H9 (cell line): ENCODE data around the gene ARHGEF10L. TPM values are rescaled to one million over a fixed set of nuclear protein-coding genes. Genes with fewer than 3 reads are reported as not detected.

Source experiments
- DNase-seq: peaks from one replicate; pipeline ENCODE4 v3.0.0-alpha.2; 2017
- H2AFZ ChIP-seq: one replicate; pipeline ENCODE4 v1.6.1; 2013; ENCODE audit warnings: mild to moderate bottlenecking, low read length, control low read depth, moderate library complexity
- H2AK5ac ChIP-seq: 2 replicates; pipeline ENCODE4 v1.6.1; 2013; ENCODE audit warnings: low read length, control low read depth, mixed read lengths; ENCODE audit not compliant: insufficient read length
- H2BK120ac ChIP-seq: one replicate; pipeline ENCODE4 v1.6.1; 2013; ENCODE audit warnings: low read depth, mild to moderate bottlenecking, low read length, control low read depth, inconsistent platforms; ENCODE audit not compliant: poor library complexity, severe bottlenecking
- H2BK12ac ChIP-seq: 2 replicates; pipeline ENCODE4 v1.6.1; 2013; ENCODE audit warnings: low read length, control low read depth, mixed read lengths, low read depth; ENCODE audit not compliant: insufficient read length
- H2BK15ac ChIP-seq: 2 replicates; pipeline ENCODE4 v1.6.1; 2013; ENCODE audit warnings: low read depth, low read length, control low read depth
- H2BK20ac ChIP-seq: one replicate; pipeline ENCODE4 v1.6.1; 2013; ENCODE audit warnings: low read depth, mild to moderate bottlenecking, low read length, control low read depth, inconsistent platforms; ENCODE audit not compliant: poor library complexity, severe bottlenecking
- H2BK5ac ChIP-seq: 2 replicates; pipeline ENCODE4 v1.6.1; 2013; ENCODE audit warnings: low read length, control low read depth, mixed read lengths; ENCODE audit not compliant: insufficient read length
- H3K14ac ChIP-seq: 2 replicates; pipeline ENCODE4 v1.6.1; 2013; ENCODE audit warnings: low read length, control low read depth; ENCODE audit not compliant: insufficient read depth
- H3K18ac ChIP-seq: 2 replicates; pipeline ENCODE4 v1.6.1; 2013; ENCODE audit warnings: low read depth, mild to moderate bottlenecking, mixed read lengths, low read length, control low read depth; ENCODE audit not compliant: insufficient read length
- H3K23ac ChIP-seq: 2 replicates; pipeline ENCODE4 v1.6.1; 2013; ENCODE audit warnings: low read length, control low read depth, mixed read lengths, low read depth; ENCODE audit not compliant: insufficient read length
- H3K23me2 ChIP-seq: 2 replicates; pipeline ENCODE4 v1.6.1; 2013; ENCODE audit warnings: low read depth, mild to moderate bottlenecking, mixed read lengths, low read length, control low read depth; ENCODE audit not compliant: insufficient read length, poor library complexity, severe bottlenecking
- H3K27ac ChIP-seq: 2 replicates; pipeline ENCODE4 v1.5.1; 2013; ENCODE audit warnings: low read length, control low read depth, mixed read lengths, low read depth; ENCODE audit not compliant: insufficient read length
- H3K27me3 ChIP-seq: 2 replicates; pipeline ENCODE4 v1.6.1; 2013; ENCODE audit warnings: low read length, control low read depth, inconsistent platforms; ENCODE audit not compliant: insufficient read depth
- H3K4ac ChIP-seq: 2 replicates; pipeline ENCODE4 v1.6.1; 2013; ENCODE audit warnings: low read depth, mild to moderate bottlenecking, control low read depth, inconsistent platforms, low read length, moderate library complexity
- H3K4me1 ChIP-seq: 2 replicates; pipeline ENCODE4 v1.6.1; 2013; ENCODE audit warnings: low read length, control low read depth, inconsistent platforms; ENCODE audit not compliant: insufficient read depth
- H3K4me2 ChIP-seq: 2 replicates; pipeline ENCODE4 v1.6.1; 2013; ENCODE audit warnings: low read length, control low read depth, mixed read lengths; ENCODE audit not compliant: insufficient read length, insufficient read depth
- H3K56ac ChIP-seq: 2 replicates; pipeline ENCODE4 v1.6.1; 2013; ENCODE audit warnings: low read depth, mild to moderate bottlenecking, mixed read lengths, low read length, control low read depth; ENCODE audit not compliant: insufficient read length
- H3K79me1 ChIP-seq: 2 replicates; pipeline ENCODE4 v1.6.1; 2013; ENCODE audit warnings: low read depth, mild to moderate bottlenecking, moderate library complexity, low read length, control low read depth, inconsistent platforms; ENCODE audit not compliant: insufficient read depth, poor library complexity, severe bottlenecking
- H3K79me2 ChIP-seq: 2 replicates; pipeline ENCODE4 v1.6.1; 2013; ENCODE audit warnings: low read length, control low read depth, inconsistent platforms; ENCODE audit not compliant: insufficient read depth
- H3K9ac ChIP-seq: 2 replicates; pipeline ENCODE4 v1.6.1; 2013; ENCODE audit warnings: low read length, control low read depth, mixed read lengths; ENCODE audit not compliant: insufficient read length; ENCODE audit errors: extremely low read depth
- H3K9me3 ChIP-seq: one replicate; pipeline ENCODE4 v1.6.1; 2013; ENCODE audit warnings: low read depth, low read length, inconsistent platforms; ENCODE audit not compliant: control insufficient read depth
- H3T11ph ChIP-seq: one replicate; pipeline ENCODE4 v1.6.1; 2013; ENCODE audit warnings: mild to moderate bottlenecking, low read length, control low read depth, inconsistent platforms
- H4K20me1 ChIP-seq: one replicate; pipeline ENCODE4 v1.6.1; 2013; ENCODE audit not compliant: control insufficient read depth, insufficient read length, insufficient read depth
- H4K5ac ChIP-seq: 2 replicates; pipeline ENCODE4 v1.6.1; 2013; ENCODE audit warnings: low read depth, mild to moderate bottlenecking, mixed read lengths, low read length, control low read depth; ENCODE audit not compliant: insufficient read length
- H4K8ac ChIP-seq: replicated peaks from 2 replicates; pipeline ENCODE4 v1.6.1; 2013; ENCODE audit warnings: low read length, control low read depth, mixed read lengths, low read depth; ENCODE audit not compliant: insufficient read length
- H4K91ac ChIP-seq: 2 replicates; pipeline ENCODE4 v1.6.1; 2013; ENCODE audit warnings: low read depth, mild to moderate bottlenecking, moderate library complexity, mixed read lengths, low read length, control low read depth; ENCODE audit not compliant: insufficient read length
- H3K27ac Mint-ChIP-seq, 3 experiments: 2 replicates in 2 of 3; 3 replicates in 1 of 3; pipeline ENCODE4 v1.8.0; 2020 to 2021; ENCODE audit warnings: mixed read lengths in 3 of 3, mild to moderate bottlenecking in 1 of 3, moderate library complexity in 1 of 3
- H3K27me3 Mint-ChIP-seq: 2 replicates; pipeline ENCODE4 v1.8.0; 2021; ENCODE audit warnings: low read depth, mild to moderate bottlenecking, moderate library complexity, mixed read lengths
- H3K36me3 Mint-ChIP-seq, 3 experiments: 2 replicates in 2 of 3; 3 replicates in 1 of 3; pipeline ENCODE4 v1.8.0; 2020 to 2021; ENCODE audit warnings: low read depth in 3 of 3, mixed read lengths in 3 of 3; ENCODE audit not compliant: insufficient read depth in 1 of 3
- H3K4me1 Mint-ChIP-seq, 2 experiments: 2 replicates each; pipeline ENCODE4 v1.8.0; 2020; ENCODE audit warnings: mixed read lengths in 2 of 2
- H3K4me3 Mint-ChIP-seq, 2 experiments: 2 replicates in 1 of 2; 3 replicates in 1 of 2; pipeline ENCODE4 v1.8.0; 2020 to 2021; ENCODE audit warnings: mild to moderate bottlenecking in 2 of 2, mixed read lengths in 2 of 2, moderate library complexity in 1 of 2
- H3K9me3 Mint-ChIP-seq, 2 experiments: 2 replicates in 1 of 2; 3 replicates in 1 of 2; pipeline ENCODE4 v1.8.0; 2020; ENCODE audit warnings: mild to moderate bottlenecking in 2 of 2, mixed read lengths in 2 of 2, moderate library complexity in 1 of 2
- WGBS: extraction: QIAGEN DNeasy Blood & Tissue Kit; methylation state at CpG from one replicate; pipeline ENCODE4 v1.1.7; 2013; ENCODE audit warnings: missing lambda C conversion rate, low lambda C conversion rate, mixed read lengths; ENCODE audit not compliant: insufficient read length; ENCODE audit errors: extremely low coverage; 5-methylcytosine and 5-hydroxymethylcytosine counted together
- total RNA-seq: library from RNA; stranded (reverse); gene quantifications from 2 replicates; pipeline ENCODE4 v1.2.1, GENCODE V29; 2021
- TF ChIP-seq, protein P1 (sequence below): fragments of 200-600 bp; sonication (generic); conservative IDR thresholded peaks from 3 replicates; pipeline ENCODE4 v1.8.0; 2021; ENCODE audit warnings: antibody characterized with exemption, mild to moderate bottlenecking

ARHGEF10L gene
- total RNA-seq, 1 experiment from 2014 or later: 20.2 TPM

DNA sequence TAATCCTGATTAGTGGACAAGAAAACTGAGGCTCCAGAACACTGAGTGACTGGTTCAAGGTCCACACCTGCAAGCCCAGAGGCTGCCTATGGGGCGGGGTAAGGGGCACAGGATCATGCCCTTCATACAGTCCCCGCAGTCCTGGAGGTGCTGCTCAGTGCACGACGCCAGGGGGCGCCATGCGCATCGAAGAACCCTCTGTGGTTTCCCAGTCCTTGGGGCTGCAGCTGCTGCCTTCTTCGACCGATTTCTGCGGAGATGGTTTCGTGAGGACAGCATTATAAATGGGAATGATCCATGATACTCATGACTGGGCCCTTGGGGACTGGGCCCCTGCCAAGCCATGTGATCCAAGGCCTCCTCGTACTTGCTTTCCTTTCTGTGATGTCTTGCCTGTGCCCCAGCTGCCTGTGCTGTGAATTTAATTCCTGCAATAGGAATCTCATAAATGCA is 37.1 kb upstream of the ARHGEF10L start:
- Mint-ChIP-seq H3K27me3 (peaks cover 5% of the 10 kb centered on the region; the same call in 1 of the 2 replicates), H3K4me1 (peaks cover 6 to 7% of the 10 kb centered on the region in 2 experiments; a peak in 2 of 4 replicates), H3K36me3 (peaks cover 0 to 5% (median 5%) of the 10 kb centered on the region in 3 experiments; a peak in 3 of 7 replicates), H3K27ac (no peak overlapping the region), H3K4me3 (no peak overlapping the region), H3K9me3 (peaks cover 10 to 12% of the 10 kb centered on the region in 2 experiments; a peak in 4 of 5 replicates)
- Histone ChIP-seq H4K8ac (no peak overlapping the region), H3K14ac (no peak overlapping the region), H3K4ac (no peak overlapping the region), H3K27ac (no peak overlapping the region), H2AFZ (no peak overlapping the region), H3K23me2 (no peaks in the 10 kb centered on the region), H2AK5ac (no peak overlapping the region), H4K91ac (no peak overlapping the region), H2BK5ac (no peak overlapping the region), H3K9me3 (no peaks in the 10 kb centered on the region), H2BK15ac (no peak overlapping the region), H3K4me1 (no peaks in the 10 kb centered on the region), H2BK20ac (no peak overlapping the region), H2BK12ac (no peak overlapping the region), H3K79me1 (no peaks in the 10 kb centered on the region), H3K79me2 (no peaks in the 10 kb centered on the region), H4K5ac (no peak overlapping the region), H3T11ph (no peak overlapping the region), H3K4me2 (no peak overlapping the region), H2BK120ac (no peak overlapping the region), H3K27me3 (no peaks in the 10 kb centered on the region), H3K56ac (no peak overlapping the region), H4K20me1 (no peaks in the 10 kb centered on the region), H3K23ac (no peak overlapping the region), H3K9ac (no peak overlapping the region), H3K18ac (no peak overlapping the region)
- DNase-seq: peak; percentile 94
- TF ChIP-seq, protein P1, sequence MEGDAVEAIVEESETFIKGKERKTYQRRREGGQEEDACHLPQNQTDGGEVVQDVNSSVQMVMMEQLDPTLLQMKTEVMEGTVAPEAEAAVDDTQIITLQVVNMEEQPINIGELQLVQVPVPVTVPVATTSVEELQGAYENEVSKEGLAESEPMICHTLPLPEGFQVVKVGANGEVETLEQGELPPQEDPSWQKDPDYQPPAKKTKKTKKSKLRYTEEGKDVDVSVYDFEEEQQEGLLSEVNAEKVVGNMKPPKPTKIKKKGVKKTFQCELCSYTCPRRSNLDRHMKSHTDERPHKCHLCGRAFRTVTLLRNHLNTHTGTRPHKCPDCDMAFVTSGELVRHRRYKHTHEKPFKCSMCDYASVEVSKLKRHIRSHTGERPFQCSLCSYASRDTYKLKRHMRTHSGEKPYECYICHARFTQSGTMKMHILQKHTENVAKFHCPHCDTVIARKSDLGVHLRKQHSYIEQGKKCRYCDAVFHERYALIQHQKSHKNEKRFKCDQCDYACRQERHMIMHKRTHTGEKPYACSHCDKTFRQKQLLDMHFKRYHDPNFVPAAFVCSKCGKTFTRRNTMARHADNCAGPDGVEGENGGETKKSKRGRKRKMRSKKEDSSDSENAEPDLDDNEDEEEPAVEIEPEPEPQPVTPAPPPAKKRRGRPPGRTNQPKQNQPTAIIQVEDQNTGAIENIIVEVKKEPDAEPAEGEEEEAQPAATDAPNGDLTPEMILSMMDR: peak; percentile 99
- WGBS: no CpG with 5 or more reads among the region's 12 CpGs
